Neuronal stem cell (in vitro differentiated cells): Measurements from ENCODE around the gene NFYB.

Experiments used
- DNase-seq: peaks from one replicate; pipeline ENCODE4 v3.0.0-alpha.2; 2013; ENCODE audit warnings: low spot score
- H2AFZ ChIP-seq: one replicate; pipeline ENCODE4 v1.6.1; 2013; ENCODE audit warnings: mild to moderate bottlenecking, low read length, inconsistent platforms
- H2AK5ac ChIP-seq: 2 replicates; pipeline ENCODE4 v1.6.1; 2013; ENCODE audit warnings: low read depth, mild to moderate bottlenecking, inconsistent platforms, low read length, moderate library complexity, mixed read lengths
- H2BK120ac ChIP-seq: 2 replicates; pipeline ENCODE4 v1.6.1; 2013; ENCODE audit warnings: low read depth, mild to moderate bottlenecking, inconsistent platforms, low read length, moderate library complexity, mixed read lengths
- H2BK12ac ChIP-seq: one replicate; pipeline ENCODE4 v1.6.1; 2013; ENCODE audit warnings: low read length, inconsistent platforms
- H2BK15ac ChIP-seq: 2 replicates; pipeline ENCODE4 v1.6.1; 2013; ENCODE audit warnings: mild to moderate bottlenecking, low read length, inconsistent platforms, mixed read lengths
- H2BK5ac ChIP-seq: one replicate; pipeline ENCODE4 v1.6.1; 2013; ENCODE audit warnings: inconsistent platforms, mild to moderate bottlenecking, low read length, moderate library complexity
- H3K14ac ChIP-seq: one replicate; pipeline ENCODE4 v1.6.1; 2013; ENCODE audit warnings: low read length, inconsistent platforms
- H3K18ac ChIP-seq: 2 replicates; pipeline ENCODE4 v1.6.1; 2013; ENCODE audit warnings: low read length, inconsistent platforms
- H3K23ac ChIP-seq: 2 replicates; pipeline ENCODE4 v1.6.1; 2013; ENCODE audit warnings: low read depth, mild to moderate bottlenecking, mixed read lengths, low read length, inconsistent platforms; ENCODE audit not compliant: poor library complexity
- H3K27ac ChIP-seq: replicated peaks from 3 replicates; pipeline ENCODE4 v1.5.1; 2013; ENCODE audit warnings: low read length, inconsistent platforms
- H3K27me3 ChIP-seq, 3 experiments: 2 replicates each; pipeline ENCODE4 v1.6.1; 2013; ENCODE audit warnings: low read length in 3 of 3, mild to moderate bottlenecking in 2 of 3, inconsistent platforms in 1 of 3, low read depth in 1 of 3, mixed read lengths in 1 of 3, moderate library complexity in 1 of 3; ENCODE audit not compliant: control insufficient read depth in 3 of 3, insufficient read depth in 3 of 3
- H3K36me3 ChIP-seq, 2 donors: replicated peaks in 1 of 2; 2 replicates each; pipeline ENCODE4 v1.6.1; 2013; ENCODE audit warnings: low read length in 2 of 2; ENCODE audit not compliant: control insufficient read depth in 2 of 2, insufficient read depth in 2 of 2
- H3K4ac ChIP-seq: 2 replicates; pipeline ENCODE4 v1.6.1; 2013; ENCODE audit warnings: inconsistent platforms, mild to moderate bottlenecking, low read length, moderate library complexity
- H3K4me1 ChIP-seq, 2 donors: 1 replicate in 1 of 2; 2 replicates in 1 of 2; pipeline ENCODE4 v1.6.1; 2013; ENCODE audit warnings: low read length in 2 of 2, low read depth in 1 of 2; ENCODE audit not compliant: control insufficient read depth in 2 of 2, insufficient read depth in 1 of 2
- H3K4me2 ChIP-seq: one replicate; pipeline ENCODE4 v1.6.1; 2013; ENCODE audit warnings: mild to moderate bottlenecking, low read length, inconsistent platforms; ENCODE audit not compliant: insufficient read depth, poor library complexity, severe bottlenecking
- H3K4me3 ChIP-seq, 2 donors: 2 replicates each; pipeline ENCODE4 v1.5.1; 2013; ENCODE audit warnings: low read length in 2 of 2, mild to moderate bottlenecking in 2 of 2, inconsistent platforms in 1 of 2, moderate library complexity in 1 of 2
- H3K79me1 ChIP-seq: one replicate; pipeline ENCODE4 v1.6.1; 2013; ENCODE audit warnings: low read depth, mild to moderate bottlenecking, inconsistent platforms, low read length, moderate library complexity
- H3K9ac ChIP-seq: one replicate; pipeline ENCODE4 v1.6.1; 2013; ENCODE audit warnings: mild to moderate bottlenecking, low read depth, low read length, inconsistent platforms; ENCODE audit not compliant: poor library complexity
- H3K9me3 ChIP-seq, 2 donors: replicated peaks in 1 of 2; 2 replicates each; pipeline versions ENCODE3 to v1.6.1; 2013; ENCODE audit warnings: low read length in 2 of 2, mild to moderate bottlenecking in 2 of 2, inconsistent platforms in 1 of 2, low read depth in 1 of 2, mixed read lengths in 1 of 2, moderate library complexity in 1 of 2; ENCODE audit not compliant: control insufficient read depth in 2 of 2, insufficient read depth in 1 of 2
- H4K8ac ChIP-seq: one replicate; pipeline ENCODE4 v1.6.1; 2013; ENCODE audit warnings: low read depth, mild to moderate bottlenecking, inconsistent platforms, low read length, moderate library complexity
- H4K91ac ChIP-seq: one replicate; pipeline ENCODE4 v1.6.1; 2013; ENCODE audit warnings: low read length, low read depth, mild to moderate bottlenecking, inconsistent platforms; ENCODE audit not compliant: poor library complexity
- WGBS, 2 donors: extraction: QIAGEN DNeasy Blood & Tissue Kit; methylation state at CpG; one replicate each; pipeline ENCODE4 v1.1.7; 2013; ENCODE audit warnings: missing lambda C conversion rate in 2 of 2, mixed read lengths in 1 of 2; ENCODE audit not compliant: insufficient read length in 2 of 2, insufficient replicate concordance in 1 of 2; ENCODE audit errors: extremely low coverage in 2 of 2; 5-methylcytosine and 5-hydroxymethylcytosine counted together

Gene NFYB

GRCh38 chr12:104182621-104183378 lies 44.8 kb upstream of the NFYB start:
- no CpG with 5 or more reads among the region's 5 CpGs for WGBS, 2 donors
- Histone ChIP-seq H4K8ac (no peak overlapping the region), H3K27ac (no peak overlapping the region), H3K18ac (no peak overlapping the region), H3K4ac (no peak overlapping the region), H3K14ac (no peak overlapping the region), H2BK12ac (no peak overlapping the region), H3K4me2 (no peak overlapping the region), H3K36me3 (no peaks in the 10 kb centered on the region), H3K27me3 (peaks cover 0 to 9% (median 0%) of the 10 kb centered on the region in 3 experiments), H3K9ac (no peak overlapping the region), H2AK5ac (no peak overlapping the region), H3K23ac (no peak overlapping the region), H2AFZ (no peak overlapping the region), H2BK15ac (no peak overlapping the region), H4K91ac (no peak overlapping the region), H3K4me3 (no peak overlapping the region), H2BK120ac (no peak overlapping the region), H3K4me1 (no peaks in the 10 kb centered on the region), H3K79me1 (no peaks in the 10 kb centered on the region), H2BK5ac (no peak overlapping the region), H3K9me3 (peaks cover 5 to 8% of the 10 kb centered on the region in 2 donors)
- DNase-seq: no peak

DNA sequence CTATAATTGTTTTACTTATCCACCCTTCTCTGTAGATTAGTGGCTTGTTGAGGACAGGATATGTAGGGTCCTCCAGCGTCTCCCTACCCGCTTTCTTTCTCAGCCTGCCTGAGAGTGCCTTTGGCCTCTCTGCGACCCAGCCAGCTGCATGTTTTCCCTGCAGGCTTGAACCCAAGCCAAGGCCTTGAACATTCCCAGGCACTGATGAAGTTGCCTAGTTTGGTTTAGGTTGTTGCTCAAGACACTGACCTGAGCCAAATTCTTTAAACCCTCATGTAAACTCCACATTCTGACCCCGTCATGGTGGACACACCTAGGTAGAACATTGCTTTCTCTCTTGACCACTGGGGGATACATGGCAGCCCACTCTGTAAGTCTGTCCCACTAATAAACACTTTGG lies 44.1 kb upstream of the NFYB start:
- Histone ChIP-seq H3K4me3 (no peak overlapping the region), H2BK5ac (no peak overlapping the region)

GRCh38 chr12:104181313-104181712 lies 43.3 kb upstream of the NFYB start:
- no peak overlapping the region for H4K8ac ChIP-seq
- no peak overlapping the region for H3K4me2 ChIP-seq
- no CpG with 5 or more reads among the region's 4 CpGs for WGBS, 2 donors
- H2BK12ac ChIP-seq: no peak overlapping the region
- no peak overlapping the region for H3K14ac ChIP-seq
- H3K4me1 ChIP-seq: no peaks in the 10 kb centered on the region
- no peak overlapping the region for H3K18ac ChIP-seq
- no peak overlapping the region for H3K27ac ChIP-seq
- H3K36me3 ChIP-seq: no peaks in the 10 kb centered on the region
- no peaks in the 10 kb centered on the region for H3K79me1 ChIP-seq
- peaks cover 0 to 12% (median 0%) of the 10 kb centered on the region in 3 experiments for H3K27me3 ChIP-seq
- no peak overlapping the region for H4K91ac ChIP-seq
- H2AK5ac ChIP-seq: no peak overlapping the region
- H3K23ac ChIP-seq: no peak overlapping the region
- no peak overlapping the region for H2BK15ac ChIP-seq
- H3K9ac ChIP-seq: no peak overlapping the region
- H2BK120ac ChIP-seq: no peak overlapping the region
- H2BK5ac ChIP-seq: no peak overlapping the region
- H2AFZ ChIP-seq: no peak overlapping the region
- H3K4me3 ChIP-seq: no peak overlapping the region
- DNase-seq: no peak
- peaks cover 5 to 7% of the 10 kb centered on the region in 2 donors for H3K9me3 ChIP-seq
- H3K4ac ChIP-seq: no peak overlapping the region

More for the DNA sequence above, 44.1 kb upstream of the NFYB start:
- H3K79me1 ChIP-seq: no peaks in the 10 kb centered on the region
- no peak overlapping the region for H2BK15ac ChIP-seq
- no peak overlapping the region for H4K91ac ChIP-seq
- H2AK5ac ChIP-seq: no peak overlapping the region
- H3K4me1 ChIP-seq: no peaks in the 10 kb centered on the region
- no peak overlapping the region for H3K4me2 ChIP-seq
- H3K9ac ChIP-seq: no peak overlapping the region
- no peak overlapping the region for H2AFZ ChIP-seq
- H3K9me3 ChIP-seq: peaks cover 5 to 7% of the 10 kb centered on the region in 2 donors
- no peak overlapping the region for H3K18ac ChIP-seq
- peaks cover 0 to 10% (median 0%) of the 10 kb centered on the region in 3 experiments for H3K27me3 ChIP-seq
- no peaks in the 10 kb centered on the region for H3K36me3 ChIP-seq
- H2BK120ac ChIP-seq: no peak overlapping the region
- WGBS, 2 donors: no CpG with 5 or more reads among the region's 4 CpGs
- no peak overlapping the region for H2BK12ac ChIP-seq
- no peak overlapping the region for H3K23ac ChIP-seq
- H4K8ac ChIP-seq: no peak overlapping the region
- H3K27ac ChIP-seq: no peak overlapping the region
- no peak overlapping the region for H3K4ac ChIP-seq
- no peak overlapping the region for H3K14ac ChIP-seq
- DNase-seq: no peak

DNA sequence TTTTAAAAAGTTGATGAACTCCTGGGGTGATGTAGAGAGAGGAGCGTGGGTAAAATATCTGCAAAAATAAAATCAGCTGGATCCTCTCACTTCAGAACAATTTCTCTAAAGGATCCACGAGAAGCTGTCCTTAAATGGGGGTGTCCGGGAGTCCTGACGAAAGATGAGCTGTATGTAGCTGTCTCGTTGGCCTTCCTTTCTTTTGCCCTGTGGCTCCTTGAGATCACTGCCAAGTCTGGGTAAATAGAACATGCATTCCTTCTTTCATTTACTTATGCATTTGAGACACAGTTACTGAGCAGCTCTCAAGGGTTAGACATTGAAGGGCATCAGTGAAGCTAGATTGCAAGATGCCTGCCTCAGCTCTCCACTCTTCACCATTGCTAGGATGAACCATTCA lies 42.4 kb upstream of the NFYB start:
- Histone ChIP-seq H2BK5ac (no peak overlapping the region), H3K27me3 (peaks cover 0 to 12% (median 0%) of the 10 kb centered on the region in 3 experiments), H2BK12ac (no peak overlapping the region), H2AFZ (no peak overlapping the region), H3K23ac (no peak overlapping the region), H2BK120ac (no peak overlapping the region), H3K4me3 (no peak overlapping the region), H4K8ac (no peak overlapping the region), H3K18ac (no peak overlapping the region), H3K36me3 (no peaks in the 10 kb centered on the region), H3K4ac (no peak overlapping the region), H3K9me3 (peaks cover 5 to 7% of the 10 kb centered on the region in 2 donors), H3K14ac (no peak overlapping the region), H2BK15ac (no peak overlapping the region), H4K91ac (no peak overlapping the region), H3K4me2 (no peak overlapping the region), H2AK5ac (no peak overlapping the region), H3K4me1 (no peaks in the 10 kb centered on the region), H3K27ac (no peak overlapping the region), H3K9ac (no peak overlapping the region), H3K79me1 (no peaks in the 10 kb centered on the region)
- WGBS, 2 donors: no CpG with 5 or more reads among the region's 5 CpGs
- DNase-seq: no peak
